Mononuclear cell (primary cell): ENCODE results near the gene ZNF423. TPM values are rescaled to one million over a fixed set of nuclear protein-coding genes. Genes with fewer than 3 reads are reported as not detected.
"Not testable (repeated sequence)": the region's sequence is repeated elsewhere in the genome, so short reads cannot be mapped to it uniquely, and the experiment has no call there.

Experiments
- H3K27me3 ChIP-seq: 2 replicates; pipeline ENCODE4 v1.6.0; 2011; ENCODE audit warnings: low read length, control low read depth; ENCODE audit not compliant: insufficient read depth
- H3K4me1 ChIP-seq: 2 replicates; pipeline ENCODE4 v1.5.1; 2011; ENCODE audit warnings: mild to moderate bottlenecking, low read length, control low read depth; ENCODE audit not compliant: insufficient read depth
- H3K4me3 ChIP-seq: 2 replicates; pipeline ENCODE4 v1.5.1; 2011; ENCODE audit warnings: mild to moderate bottlenecking, low read length, moderate library complexity
- H3K9me3 ChIP-seq: 2 replicates; pipeline ENCODE4 v1.5.1; 2011; ENCODE audit warnings: low read depth, mild to moderate bottlenecking, control low read depth, low read length
- total RNA-seq: library from RNA; depleted of rRNA; stranded (reverse); fragments of >200 nt; gene quantifications from one replicate; pipeline ENCODE4 v1.2.3, GENCODE V29; 2012

The ZNF423 gene
- total RNA-seq, 1 donor = under 0.01 TPM

DNA sequence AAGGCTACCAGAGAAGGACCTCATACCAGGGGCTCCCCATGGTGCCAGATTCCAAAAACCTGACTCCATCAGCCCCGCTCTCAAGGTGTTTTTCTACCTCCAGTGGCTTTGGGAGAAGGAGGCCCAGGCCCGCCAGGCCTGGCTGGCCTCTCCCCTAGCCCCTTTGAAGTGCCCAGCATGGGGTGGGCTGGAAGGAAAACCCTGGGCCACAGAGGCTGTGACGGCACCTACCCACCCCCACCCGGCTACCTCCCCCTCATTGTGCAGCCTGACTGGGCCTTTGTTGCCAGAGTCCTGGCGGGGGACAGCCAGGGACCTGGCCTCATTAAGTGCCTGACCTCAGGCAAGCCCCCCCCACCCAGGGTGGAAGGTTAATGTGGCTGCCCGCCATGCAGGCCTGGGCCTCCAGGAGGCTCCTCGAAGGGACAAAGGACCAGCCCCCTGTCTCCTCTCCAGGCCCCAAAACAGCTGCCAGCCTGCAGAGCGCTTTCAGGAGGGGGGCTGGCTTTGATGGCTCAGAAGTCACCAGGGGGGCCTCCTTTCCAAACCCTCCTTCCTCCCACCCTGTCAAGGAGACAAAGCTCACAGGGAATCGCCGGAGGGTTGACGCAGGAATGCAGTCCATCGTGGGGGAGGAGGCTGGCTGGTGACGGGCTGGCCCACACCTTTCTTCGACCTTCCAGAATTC lies 159.4 kb downstream of the ZNF423 start:
- H3K27me3 ChIP-seq = peaks cover 2% of the 10 kb centered on the region
- H3K4me1 ChIP-seq = no peaks in the 10 kb centered on the region
- H3K4me3 ChIP-seq = no peak overlapping the region
- no peaks in the 10 kb centered on the region for H3K9me3 ChIP-seq

DNA sequence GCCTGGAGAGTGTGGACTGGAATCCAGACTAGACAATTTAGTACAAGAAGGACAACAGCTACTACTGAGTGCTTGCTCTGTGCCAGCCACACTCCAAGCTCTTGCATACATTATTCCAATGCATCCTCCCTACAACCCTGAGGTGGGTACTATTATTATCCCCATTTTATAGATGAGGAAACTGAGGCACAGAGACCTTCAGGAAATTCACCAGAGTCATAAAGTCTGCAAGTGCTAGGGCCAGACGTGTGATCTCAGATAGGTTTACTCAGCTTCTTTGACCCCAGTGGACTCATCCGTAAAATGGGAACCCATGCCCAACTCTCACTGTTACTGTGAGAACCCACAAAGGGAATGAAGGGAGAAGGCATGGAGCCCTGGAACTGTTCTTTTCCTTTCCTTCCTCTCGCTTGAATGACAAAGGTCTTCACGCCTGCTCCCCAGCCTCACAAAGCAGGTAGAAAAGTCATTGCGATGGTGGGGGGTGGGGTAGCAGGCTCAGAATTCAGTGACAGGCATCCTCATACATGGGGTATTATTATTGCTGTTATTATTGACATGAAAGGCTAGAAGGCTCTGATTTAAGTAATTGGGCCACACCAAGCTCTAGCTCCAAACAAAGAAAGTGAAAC lies 160.0 kb downstream of the ZNF423 start:
- H3K9me3 ChIP-seq = no peaks in the 10 kb centered on the region
- H3K4me1 ChIP-seq = no peaks in the 10 kb centered on the region
- no peak overlapping the region for H3K4me3 ChIP-seq
- peaks cover 2% of the 10 kb centered on the region for H3K27me3 ChIP-seq

DNA sequence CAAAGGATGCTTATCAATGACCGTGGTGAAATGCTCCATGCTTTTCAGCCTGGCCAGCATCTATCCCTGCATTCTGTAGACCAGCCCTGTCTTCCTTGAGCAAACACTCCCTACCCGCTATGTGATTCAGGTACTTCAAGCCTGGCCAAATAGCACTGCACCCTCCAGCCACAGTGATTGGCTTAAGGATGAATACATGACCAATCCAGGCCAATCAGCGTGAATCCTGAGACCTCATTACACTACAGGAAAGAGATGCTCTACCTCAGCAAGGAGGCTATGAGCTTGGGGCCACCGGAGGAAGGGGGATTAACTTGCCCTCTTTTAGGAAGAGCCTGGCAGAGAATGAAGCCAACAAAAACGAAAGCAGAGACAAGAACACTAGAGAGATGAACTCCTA lies 162.5 kb downstream of the ZNF423 start:
- Histone ChIP-seq H3K27me3 (no peaks in the 10 kb centered on the region), H3K4me3 (no peak overlapping the region), H3K9me3 (no peaks in the 10 kb centered on the region), H3K4me1 (no peaks in the 10 kb centered on the region)

DNA sequence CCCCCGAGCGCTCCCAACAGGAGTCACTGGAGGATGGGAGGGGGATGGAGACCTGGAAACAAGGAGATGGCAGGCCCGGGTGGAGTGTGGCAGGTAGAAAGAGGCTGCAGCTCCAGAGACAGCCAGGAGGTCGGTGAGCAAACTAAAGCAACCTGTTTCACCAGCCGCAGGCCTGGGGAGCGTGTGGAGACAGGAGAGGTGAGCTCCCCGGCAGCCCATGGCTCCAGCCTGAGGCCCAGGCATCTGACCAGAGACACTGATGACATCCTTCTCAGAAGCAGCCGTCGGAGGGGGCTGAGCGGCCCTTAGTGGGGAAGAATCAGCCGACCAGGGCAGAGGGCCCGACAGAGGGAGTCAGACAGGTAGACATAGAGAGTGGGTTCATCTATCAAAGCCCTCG lies 165.1 kb downstream of the ZNF423 start:
- Histone ChIP-seq H3K27me3 (no peaks in the 10 kb centered on the region), H3K9me3 (no peaks in the 10 kb centered on the region)

DNA sequence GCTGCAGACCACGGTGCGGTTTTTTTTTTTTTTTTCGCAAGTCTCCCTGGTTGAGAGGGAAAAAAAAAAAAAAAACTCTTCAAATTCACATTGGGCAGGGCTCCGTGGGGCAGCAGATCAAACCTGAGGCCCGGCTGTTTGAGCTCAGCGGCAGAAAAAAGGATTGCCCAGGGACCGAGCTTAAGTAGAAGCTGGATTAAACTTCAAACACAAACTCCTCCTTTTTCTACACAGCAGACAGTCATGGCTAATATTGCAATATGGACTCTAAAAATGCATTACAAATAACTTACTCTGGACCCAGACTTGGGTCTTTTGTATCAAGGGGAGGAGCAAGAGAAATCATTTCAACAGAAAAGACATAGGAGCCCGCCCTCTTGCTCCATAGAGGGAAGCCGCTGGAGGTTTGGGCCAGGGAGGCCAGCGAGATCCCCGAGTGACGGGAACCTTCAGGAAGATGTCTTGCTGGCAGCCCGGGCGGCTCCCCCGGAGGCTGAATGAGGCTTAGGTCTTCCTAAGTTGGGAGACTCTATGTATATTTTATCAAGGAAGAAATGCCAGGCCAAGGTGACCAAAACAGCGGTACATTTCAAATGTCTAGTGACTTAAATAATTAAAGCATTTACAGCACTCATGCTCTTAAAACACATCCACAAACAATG lies 167.7 kb downstream of the ZNF423 start:
- no peak overlapping the region for H3K4me3 ChIP-seq
- no peaks in the 10 kb centered on the region for H3K4me1 ChIP-seq
- no peaks in the 10 kb centered on the region for H3K9me3 ChIP-seq
- H3K27me3 ChIP-seq = no peaks in the 10 kb centered on the region

More for the DNA sequence above, 165.1 kb downstream of the ZNF423 start:
- Histone ChIP-seq H3K4me1 (no peaks in the 10 kb centered on the region), H3K4me3 (no peak overlapping the region)

DNA sequence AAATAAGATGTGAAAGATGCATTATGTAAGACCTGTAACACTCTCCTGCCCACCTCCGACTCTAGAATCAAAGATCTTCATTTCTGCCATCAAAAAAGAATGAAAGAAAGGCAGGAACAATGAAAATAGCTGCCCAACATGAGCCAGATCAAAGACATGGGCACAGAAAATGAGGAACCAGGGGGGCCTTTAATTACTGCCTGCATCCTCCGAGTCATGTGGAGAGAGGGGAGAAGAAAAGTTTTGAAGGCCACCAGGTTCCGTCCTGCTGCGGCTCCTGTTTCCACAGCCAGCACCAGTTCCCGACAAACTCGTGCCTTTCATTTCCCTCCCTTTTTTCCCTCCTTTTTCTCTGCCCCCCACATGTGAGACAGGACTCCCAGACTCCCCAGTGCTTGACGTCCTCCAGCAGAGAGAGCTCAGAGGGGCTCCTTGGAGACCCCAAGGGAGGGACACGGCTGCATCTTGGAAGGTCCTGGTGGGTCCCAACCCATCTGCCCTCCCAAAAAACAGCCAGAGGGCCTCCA lies 168.4 kb downstream of the ZNF423 start:
- no peaks in the 10 kb centered on the region for H3K9me3 ChIP-seq
- no peaks in the 10 kb centered on the region for H3K27me3 ChIP-seq
- no peak overlapping the region for H3K4me3 ChIP-seq
- H3K4me1 ChIP-seq = no peaks in the 10 kb centered on the region

DNA sequence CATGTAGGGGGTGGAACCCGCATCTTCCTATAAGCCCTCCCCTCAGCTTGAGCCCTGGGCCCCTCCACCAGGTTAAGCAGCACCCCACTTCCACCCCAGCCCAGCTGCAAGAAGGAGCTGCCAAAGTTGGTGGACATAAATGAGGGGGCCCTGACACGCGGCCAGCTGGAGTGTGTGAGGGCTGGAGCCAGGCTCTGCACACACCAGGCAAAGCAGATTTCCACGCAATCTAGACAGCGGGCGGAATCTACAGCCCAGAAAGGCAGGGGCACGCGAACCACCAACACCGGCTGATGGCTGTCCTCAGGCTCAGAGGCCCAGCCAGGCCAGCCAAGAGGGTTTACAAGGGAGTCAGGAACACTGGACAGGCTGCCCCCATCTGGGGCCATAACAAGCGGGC lies 171.2 kb downstream of the ZNF423 start:
- Histone ChIP-seq H3K4me1 (no peaks in the 10 kb centered on the region), H3K4me3 (no peak overlapping the region), H3K27me3 (no peaks in the 10 kb centered on the region)

DNA sequence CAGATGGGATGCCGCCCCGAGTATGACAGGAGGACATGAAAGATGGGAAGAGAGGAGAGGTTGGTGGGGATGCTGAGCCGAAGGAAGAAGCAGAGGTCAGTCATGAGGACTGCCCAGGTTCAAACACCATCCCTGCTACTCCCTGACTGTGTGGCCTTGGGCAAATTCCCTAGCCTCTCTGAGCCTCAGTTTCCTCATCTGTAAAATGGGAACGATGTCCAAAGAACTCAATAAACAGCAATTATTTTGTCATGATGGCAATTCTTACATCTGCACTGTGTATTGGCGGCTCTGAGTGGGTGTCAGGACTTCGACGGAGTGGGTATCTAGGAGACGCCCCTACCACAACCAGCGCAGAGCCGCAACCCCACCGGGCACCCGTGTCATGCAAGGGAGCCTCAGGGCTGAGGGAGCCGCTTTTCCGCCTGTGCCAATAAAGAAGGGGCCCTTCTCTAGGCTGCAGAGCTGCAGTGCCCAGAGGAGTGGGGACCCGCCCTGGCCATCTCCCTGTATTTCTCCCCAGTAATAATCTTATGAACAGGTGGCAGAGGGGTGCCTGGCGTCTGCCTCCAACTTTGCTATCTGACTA lies 173.2 kb downstream of the ZNF423 start:
- no peak overlapping the region for H3K4me3 ChIP-seq
- no peaks in the 10 kb centered on the region for H3K27me3 ChIP-seq
- H3K9me3 ChIP-seq = no peaks in the 10 kb centered on the region
- H3K4me1 ChIP-seq = no peaks in the 10 kb centered on the region

More for the DNA sequence above, 171.2 kb downstream of the ZNF423 start:
- H3K9me3 ChIP-seq = no peaks in the 10 kb centered on the region

DNA sequence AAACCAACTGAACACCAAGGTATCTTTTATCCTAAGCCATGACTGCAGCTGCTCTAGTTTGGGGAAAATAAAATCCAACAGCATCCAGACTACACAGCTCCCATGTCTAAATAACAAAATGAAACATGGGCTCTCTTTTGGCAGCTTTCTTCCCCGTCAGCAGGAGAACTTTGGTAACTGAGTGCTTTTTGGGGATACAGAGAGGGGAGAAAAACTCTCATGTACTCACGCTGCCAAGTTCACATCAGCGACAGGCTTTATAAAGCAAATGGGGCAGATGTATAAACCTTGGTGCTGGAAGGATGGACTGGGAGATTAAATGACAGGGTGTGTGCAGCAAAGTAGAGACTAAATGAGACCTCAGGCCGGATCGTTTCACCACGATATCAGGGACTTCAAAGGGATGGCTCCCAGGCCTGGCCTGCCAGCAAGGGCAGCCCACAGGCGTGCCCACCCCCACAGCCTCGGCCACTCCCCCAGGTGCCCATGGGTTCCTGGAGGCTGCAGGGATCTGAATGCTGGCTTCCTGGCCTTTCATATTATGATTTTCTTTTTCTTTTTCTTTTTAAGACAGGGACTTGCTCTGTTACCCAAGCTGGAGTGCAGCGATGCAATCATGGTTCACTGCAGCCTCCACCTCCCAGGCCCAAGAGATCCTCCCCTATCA lies 174.6 kb downstream of the ZNF423 start:
- H3K4me1 ChIP-seq = no peaks in the 10 kb centered on the region
- no peaks in the 10 kb centered on the region for H3K9me3 ChIP-seq
- H3K27me3 ChIP-seq = no peaks in the 10 kb centered on the region

DNA sequence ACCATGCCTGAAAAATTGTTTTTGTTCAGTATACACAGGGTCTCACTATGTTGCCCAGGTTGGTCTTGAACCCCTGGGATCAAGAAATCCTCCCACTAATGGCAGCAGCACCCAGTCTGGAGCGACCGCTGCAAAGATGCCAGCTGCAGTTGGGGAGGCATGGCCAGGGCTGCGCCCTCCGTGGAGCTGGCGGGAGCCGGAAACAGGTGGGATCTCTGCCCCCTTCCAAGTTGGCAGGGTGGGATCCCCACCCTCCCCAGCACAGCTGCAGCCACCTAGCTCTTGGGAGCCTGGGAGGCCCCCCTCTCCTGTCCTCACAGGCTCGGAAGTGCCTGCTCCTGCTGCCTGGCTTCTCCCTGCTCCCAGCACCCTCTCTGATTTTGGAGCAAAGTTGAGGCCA lies 176.8 kb downstream of the ZNF423 start:
- H3K4me3 ChIP-seq = no peak overlapping the region
- no peaks in the 10 kb centered on the region for H3K27me3 ChIP-seq
- H3K9me3 ChIP-seq = no peaks in the 10 kb centered on the region
- no peaks in the 10 kb centered on the region for H3K4me1 ChIP-seq

More for the DNA sequence above, 174.6 kb downstream of the ZNF423 start:
- H3K4me3 ChIP-seq = no peak overlapping the region

DNA sequence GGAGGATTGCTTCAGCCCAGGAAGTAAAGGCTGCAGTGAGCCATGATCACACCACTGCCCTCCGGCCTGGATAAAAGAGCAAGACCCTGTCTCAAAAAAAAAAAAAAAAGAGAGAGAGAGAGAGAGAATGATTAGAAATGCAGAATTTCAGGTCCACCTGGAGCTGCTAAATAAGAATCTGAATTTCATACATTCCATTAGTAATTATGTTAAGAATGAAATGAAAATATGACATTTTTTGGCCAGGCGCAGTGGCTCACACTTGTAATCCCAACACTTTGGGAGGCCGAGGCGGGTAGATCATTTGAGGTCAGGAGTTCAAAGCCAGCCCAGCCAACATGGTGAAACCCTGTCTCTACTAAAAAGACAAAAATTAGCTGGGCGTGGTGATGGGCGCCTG lies 178.3 kb downstream of the ZNF423 start:
- H3K27me3 ChIP-seq, H3K4me1 ChIP-seq, H3K9me3 ChIP-seq, H3K4me3 ChIP-seq: not testable (repeated sequence)

DNA sequence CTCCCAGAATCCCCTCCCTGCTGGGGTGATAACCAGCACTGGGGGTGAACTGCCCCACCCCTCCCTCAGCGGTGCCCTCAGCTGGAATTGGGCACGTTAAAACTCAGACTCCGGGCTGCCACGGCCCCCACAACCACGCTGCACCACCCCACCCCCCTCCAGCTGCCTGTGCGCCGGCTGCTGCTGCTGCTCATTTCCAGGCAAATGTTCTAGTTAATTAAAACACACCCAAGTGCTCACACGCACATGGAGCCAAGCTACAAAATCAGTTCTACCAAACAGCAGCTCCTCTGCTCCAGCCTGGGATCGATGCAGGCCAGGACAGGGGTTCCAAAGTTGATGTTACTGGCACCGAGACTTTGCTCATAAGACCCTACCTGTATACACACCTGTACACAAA lies 180.5 kb downstream of the ZNF423 start:
- Histone ChIP-seq H3K9me3 (no peaks in the 10 kb centered on the region), H3K27me3 (no peaks in the 10 kb centered on the region), H3K4me1 (no peaks in the 10 kb centered on the region), H3K4me3 (no peak overlapping the region)

DNA sequence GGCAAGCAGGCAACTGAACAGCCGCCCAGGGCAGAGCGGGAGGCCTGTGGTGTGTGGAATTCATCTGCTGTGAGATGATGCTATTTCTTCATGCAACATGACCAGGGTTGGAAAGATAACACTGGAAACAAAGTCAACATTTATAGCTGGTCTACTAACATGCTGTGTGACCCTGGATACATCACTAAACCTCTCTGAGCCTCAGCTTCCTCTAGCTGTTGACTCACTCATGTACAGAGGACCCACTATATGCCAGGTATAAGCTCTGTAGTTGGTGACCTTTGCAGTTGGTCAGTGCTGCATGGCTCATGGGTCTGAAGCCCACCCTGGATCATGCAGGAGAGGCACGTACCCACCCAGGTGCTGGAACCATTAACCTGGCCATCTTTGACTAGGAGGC lies 180.9 kb downstream of the ZNF423 start:
- H3K4me1 ChIP-seq = no peaks in the 10 kb centered on the region
- H3K4me3 ChIP-seq = no peak overlapping the region
- no peaks in the 10 kb centered on the region for H3K9me3 ChIP-seq
- H3K27me3 ChIP-seq = no peaks in the 10 kb centered on the region

DNA sequence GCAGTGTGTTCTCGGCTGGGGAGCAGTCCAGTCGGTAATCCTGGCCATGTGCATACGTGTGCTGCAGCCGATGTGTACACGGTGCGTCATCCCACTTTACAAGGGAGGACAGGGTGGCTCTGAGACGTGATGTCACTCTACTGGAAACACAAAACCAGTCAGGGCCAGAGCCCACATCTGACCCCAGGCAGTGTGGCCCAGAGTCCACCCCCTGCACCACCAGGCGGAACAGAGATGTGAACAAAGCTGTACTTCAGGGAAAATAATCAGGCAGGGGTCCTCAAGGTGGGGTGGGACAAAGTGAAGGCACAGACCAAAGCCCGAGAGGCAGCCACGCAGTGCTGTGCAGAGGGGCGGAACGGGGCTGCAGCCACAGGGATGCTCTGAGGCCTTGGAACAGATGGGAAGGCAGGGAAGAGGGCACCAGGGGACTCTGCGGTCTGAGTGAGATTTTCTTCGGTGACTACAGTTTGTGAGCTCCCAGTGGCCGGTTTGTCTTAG lies 181.5 kb downstream of the ZNF423 start:
- Histone ChIP-seq H3K9me3 (no peaks in the 10 kb centered on the region), H3K4me3 (no peak overlapping the region), H3K4me1 (no peaks in the 10 kb centered on the region), H3K27me3 (no peaks in the 10 kb centered on the region)

DNA sequence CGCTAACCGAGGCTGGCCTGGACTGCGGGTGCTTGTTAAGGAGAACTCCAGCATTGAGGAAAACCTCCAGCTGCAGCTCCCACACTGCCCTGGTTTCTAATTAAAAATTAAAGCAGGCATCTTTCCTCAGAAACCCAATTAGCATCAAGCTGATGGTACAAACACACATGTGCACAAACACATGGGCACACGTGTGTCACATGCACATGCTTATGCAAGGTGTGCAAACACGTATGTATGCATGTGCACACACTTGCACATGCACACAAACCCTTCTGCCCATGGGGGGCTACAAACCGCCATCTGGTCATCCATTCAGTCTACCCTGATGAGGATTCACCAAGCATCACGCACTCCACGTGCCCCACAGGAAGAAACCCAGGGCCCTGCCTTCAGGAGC lies 182.5 kb downstream of the ZNF423 start:
- H3K27me3 ChIP-seq = no peaks in the 10 kb centered on the region
- no peaks in the 10 kb centered on the region for H3K9me3 ChIP-seq
- H3K4me3 ChIP-seq = no peak overlapping the region
- H3K4me1 ChIP-seq = no peaks in the 10 kb centered on the region
